ENCODE data around the gene CLEC11A. TPM values are rescaled to one million over a fixed set of nuclear protein-coding genes. Genes with fewer than 3 reads are reported as not detected.

Gene CLEC11A
- polyA plus RNA-seq, 1 experiment = 43.9 TPM

GRCh38 chr19:50720921-50721381, 2.2 kb upstream of the CLEC11A start:
- peak; percentile 17; the same call in 1 of the 2 replicates for TF ChIP-seq CTCF (IDR thresholded peaks at IDR 0.05; ENCODE audit: low read depth, low read length)
- Histone ChIP-seq H3K9me3 (ENCODE audit: control insufficient read depth, insufficient read depth, low read length) (no peaks in the 10 kb centered on the region; the same call in 1 of the 2 replicates), H3K27ac (ENCODE audit: low read depth, low read length) (no peak overlapping the region), H3K27me3 (ENCODE audit: control insufficient read depth, insufficient read depth, low read length) (no peaks in the 10 kb centered on the region), H3K4me3 (ENCODE audit: low read depth, low read length) (no peak overlapping the region)
- ChIA-PET CTCF (interaction anchor here (0.7 to 1.1 kb wide), 3 partner anchors 15 to 352 kb away, joined by 3 to 5 read pairs (median 3); no protein-coding TSS in a partner anchor), POLR2A (no interaction called here)
- no peak for DNase-seq (ENCODE audit: low read depth, low spot score)

GRCh38 chr19:50721441-50722137, 1.6 kb upstream of the CLEC11A start:
- TF ChIP-seq CTCF (IDR thresholded peaks at IDR 0.05; ENCODE audit: low read depth, low read length) = no peak
- Histone ChIP-seq H3K4me3 (ENCODE audit: low read depth, low read length) (no peak overlapping the region), H3K27ac (ENCODE audit: low read depth, low read length) (no peak overlapping the region), H3K9me3 (ENCODE audit: control insufficient read depth, insufficient read depth, low read length) (no peaks in the 10 kb centered on the region; the same call in 1 of the 2 replicates), H3K27me3 (ENCODE audit: control insufficient read depth, insufficient read depth, low read length) (no peaks in the 10 kb centered on the region)
- ChIA-PET POLR2A (no interaction called here), CTCF (interaction anchor here (0.5 to 2.0 kb wide), 5 partner anchors 16 to 934 kb away, joined by 3 to 15 read pairs (median 5); no protein-coding TSS in a partner anchor)
- no peak for DNase-seq (ENCODE audit: low read depth, low spot score)

GRCh38 chr19:50722201-50723013, 757 bp upstream of the CLEC11A start:
- Histone ChIP-seq H3K27me3 (ENCODE audit: control insufficient read depth, insufficient read depth, low read length) (no peaks in the 10 kb centered on the region), H3K27ac (ENCODE audit: low read depth, low read length) (peak overlapping the region; percentile 81), H3K9me3 (ENCODE audit: control insufficient read depth, insufficient read depth, low read length) (no peaks in the 10 kb centered on the region; the same call in 1 of the 2 replicates), H3K4me3 (ENCODE audit: low read depth, low read length) (peak overlapping the region; percentile 83)
- ChIA-PET CTCF (interaction anchor here (0.5 to 2.0 kb wide), 4 partner anchors 53 to 934 kb away, joined by 4 to 15 read pairs (median 6); no protein-coding TSS in a partner anchor), POLR2A (no interaction called here)
- DNase-seq (ENCODE audit: low read depth, low spot score) = no peak
- no peak for TF ChIP-seq CTCF (IDR thresholded peaks at IDR 0.05; ENCODE audit: low read depth, low read length)

- ChIA-PET POLR2A (interaction anchor here (0.5 to 1.5 kb wide), 5 partner anchors 8 to 337 kb away, joined by 3 to 15 read pairs (median 3); no protein-coding TSS in a partner anchor), CTCF (interaction anchor here (0.9 to 2.1 kb wide), 18 partner anchors 9 to 641 kb away, joined by 3 to 29 read pairs (median 6); partner anchors contain the start of gene ACP4)
- Histone ChIP-seq H3K9me3 (ENCODE audit: control insufficient read depth, insufficient read depth, low read length) (no peaks in the 10 kb centered on the region; the same call in 1 of the 2 replicates), H3K27me3 (ENCODE audit: control insufficient read depth, insufficient read depth, low read length) (no peaks in the 10 kb centered on the region), H3K27ac (ENCODE audit: low read depth, low read length) (peak overlapping the region; percentile 81), H3K4me3 (ENCODE audit: low read depth, low read length) (peak overlapping the region; percentile 83)
- DNase-seq (ENCODE audit: low read depth, low spot score) = no peak
- no peak for TF ChIP-seq CTCF (IDR thresholded peaks at IDR 0.05; ENCODE audit: low read depth, low read length)
Observed at GRCh38 chr19:50723735-50724521, 764 bp downstream of the CLEC11A start.

Measured in AG04450 (cell line).